NCI-H146 treated with DMSO at 0.1 percent for 48 hours (cell line): ENCODE measurements around the gene AQP9.

Source experiments
- DNase-seq: peaks from one replicate; lab custom pipeline; 2025; ENCODE audit not compliant: unreplicated experiment; lab: John Stamatoyannopoulos, UW

Gene AQP9

DNA sequence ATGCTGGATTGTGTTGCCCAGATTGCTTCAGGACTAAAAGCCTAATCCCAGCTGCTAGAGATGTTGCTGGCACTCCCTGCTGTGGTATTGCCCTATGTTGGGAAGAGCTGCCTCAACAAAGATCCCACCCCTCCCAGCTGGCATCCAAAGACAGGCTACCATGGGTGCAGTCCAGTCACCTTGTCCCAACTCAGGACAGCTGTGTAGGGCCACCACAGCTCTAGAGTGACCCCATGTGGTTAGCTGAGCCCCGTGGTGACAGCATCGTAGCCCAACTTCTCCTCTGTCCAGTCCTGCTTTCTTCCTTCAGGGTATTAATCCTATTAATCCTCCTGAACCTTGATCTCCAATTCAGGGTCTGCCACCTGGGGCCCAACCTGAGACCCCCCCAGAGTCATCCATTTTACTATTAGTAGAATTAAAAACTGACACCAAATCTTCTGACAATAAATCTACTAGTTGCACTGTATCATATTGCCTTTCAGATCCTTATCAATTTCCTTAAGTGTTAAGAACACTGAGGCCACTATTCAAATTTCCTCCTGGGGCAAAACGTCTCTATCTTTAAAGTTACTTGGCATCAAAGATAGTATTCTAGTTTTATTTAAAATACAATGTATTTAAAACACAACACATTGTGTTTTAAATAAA lies 83.5 kb downstream of the AQP9 start:
- no peak for DNase-seq

DNA sequence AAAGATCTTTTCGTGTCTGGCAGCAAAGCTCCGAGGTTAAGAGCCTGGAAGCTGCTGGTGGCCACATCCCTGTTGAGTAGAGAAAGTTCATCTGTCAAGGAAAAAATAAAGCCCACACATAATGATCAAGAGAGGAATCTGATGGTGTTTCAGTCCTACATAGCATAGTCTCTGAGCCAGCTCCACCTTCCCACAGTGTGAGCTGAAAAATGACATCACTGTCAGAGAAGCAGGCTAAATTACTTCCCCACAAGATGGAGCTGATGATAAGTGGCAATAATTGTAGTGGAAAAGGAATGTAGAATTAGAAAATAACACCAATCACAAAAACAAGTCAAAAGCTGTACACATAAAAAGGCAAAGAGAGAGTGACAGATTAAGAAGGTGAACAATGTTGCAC lies 84.5 kb downstream of the AQP9 start:
- DNase-seq, result no peak

DNA sequence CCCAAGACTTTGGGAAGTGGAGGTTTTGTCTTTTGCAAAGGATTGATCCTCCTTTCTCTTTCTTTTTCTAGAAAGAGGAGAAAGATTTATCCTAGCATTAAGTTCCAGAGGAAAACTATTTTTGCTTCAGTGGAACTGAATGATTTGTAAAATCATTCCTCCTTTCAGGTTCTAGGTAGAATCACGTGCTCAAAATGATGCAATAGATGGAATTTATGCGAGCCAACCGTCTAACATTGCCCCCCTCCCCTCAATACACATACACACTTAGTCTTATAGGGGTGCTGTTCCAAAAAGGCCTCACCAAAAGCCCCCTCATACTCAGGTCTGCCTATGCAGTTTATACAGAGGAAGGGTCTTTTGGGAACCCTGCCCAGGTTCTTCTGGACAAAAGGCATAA lies 85.3 kb downstream of the AQP9 start:
- no peak for DNase-seq

DNA sequence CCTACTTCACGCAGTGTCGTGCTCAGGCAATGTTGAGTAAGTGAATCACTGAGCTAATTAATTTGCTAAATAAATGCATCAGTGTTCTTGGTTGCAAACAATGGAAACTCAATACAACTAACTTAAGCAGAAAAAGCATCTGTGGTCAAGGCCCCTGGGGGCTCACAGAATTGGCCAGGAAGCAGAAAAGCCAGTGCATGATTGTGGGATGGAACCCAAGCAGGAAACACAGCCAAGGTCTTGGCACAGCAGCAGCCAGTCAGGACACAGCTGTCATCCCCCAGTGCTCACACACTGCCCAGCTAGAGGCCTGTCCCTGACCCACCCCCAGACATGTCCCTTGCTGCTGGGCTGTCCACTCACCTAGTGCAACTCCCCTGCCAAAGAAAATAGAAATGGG lies 85.9 kb downstream of the AQP9 start:
- no peak for DNase-seq

DNA sequence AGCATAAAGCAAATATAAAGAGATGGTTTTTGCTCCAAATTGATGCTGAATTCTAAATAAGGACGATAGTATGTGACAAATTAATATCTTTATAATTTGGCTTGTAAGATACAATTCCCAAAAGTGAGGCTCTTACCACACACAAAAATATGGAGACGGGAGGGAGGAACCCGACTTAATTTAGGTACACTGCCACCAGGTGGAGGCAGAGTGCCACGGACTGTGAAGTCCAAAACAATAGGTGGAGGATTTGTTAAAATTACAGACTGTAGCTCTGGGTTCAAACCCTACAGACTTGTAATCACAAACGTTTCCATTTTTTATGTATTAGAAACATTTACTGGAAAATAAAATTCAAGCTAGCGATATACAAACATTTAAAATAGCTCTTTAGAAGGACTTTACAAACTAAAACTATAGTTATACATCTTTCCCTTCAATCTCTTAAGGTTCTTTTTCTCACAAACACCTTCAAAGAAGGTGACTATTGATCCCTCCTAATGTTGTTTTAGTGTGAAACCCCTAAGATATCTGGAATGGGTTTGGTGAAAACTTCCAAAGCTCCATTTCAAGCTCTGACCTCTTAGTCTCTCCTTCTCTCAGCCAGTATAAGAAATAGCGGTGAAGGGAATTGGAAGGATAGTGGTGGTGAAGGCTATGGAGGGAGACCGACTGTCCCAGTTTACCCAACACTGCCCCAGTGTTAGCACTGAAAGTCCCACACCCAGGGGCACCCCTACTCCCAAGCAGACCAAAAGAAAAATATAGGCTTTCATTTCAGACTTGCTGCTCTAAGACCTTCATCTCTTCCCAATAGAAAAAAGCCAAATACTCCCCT lies 89.7 kb downstream of the AQP9 start:
- no peak for DNase-seq

DNA sequence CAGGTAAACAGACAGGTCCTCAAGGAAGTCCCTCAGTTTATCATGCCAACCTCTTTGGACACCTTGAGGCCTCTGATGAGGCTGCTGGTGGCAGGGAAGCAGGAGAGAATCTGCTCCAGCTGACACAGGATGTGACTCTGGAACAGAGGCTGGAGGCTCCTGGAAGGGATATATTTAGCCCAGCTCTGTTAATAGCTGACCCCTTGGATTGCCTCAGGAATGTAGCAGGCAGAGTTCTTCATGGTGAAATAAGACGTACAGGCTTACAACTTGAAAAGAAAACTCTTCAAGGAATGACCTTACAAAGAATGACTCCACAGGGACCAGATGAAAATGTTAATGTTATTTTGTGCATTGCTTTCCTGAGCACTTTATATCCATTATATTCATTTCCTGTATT lies 90.5 kb downstream of the AQP9 start:
- DNase-seq, result no peak

DNA sequence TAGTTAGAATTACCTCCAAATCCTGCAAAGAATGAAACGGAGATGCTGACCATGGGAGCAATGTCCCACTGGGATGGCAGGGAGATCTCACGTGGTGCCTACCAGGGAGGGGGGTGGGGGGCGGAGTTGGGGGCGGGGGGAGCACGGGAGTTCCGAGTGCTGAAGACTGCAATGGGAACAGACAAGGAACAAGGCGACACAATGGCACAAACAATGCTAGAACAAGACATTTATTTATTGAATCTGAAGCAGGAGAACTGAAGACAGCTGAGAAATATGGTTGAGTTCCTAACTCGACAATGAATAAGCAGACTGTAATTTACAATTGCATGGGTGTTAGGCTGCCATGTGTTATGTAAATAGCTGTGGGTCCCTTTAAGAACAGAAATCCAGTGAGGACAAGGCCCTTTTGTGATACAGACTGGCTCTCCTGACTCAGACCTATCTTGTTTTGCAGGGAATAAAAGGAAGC lies 91.2 kb downstream of the AQP9 start:
- peak; percentile 5 for DNase-seq

DNA sequence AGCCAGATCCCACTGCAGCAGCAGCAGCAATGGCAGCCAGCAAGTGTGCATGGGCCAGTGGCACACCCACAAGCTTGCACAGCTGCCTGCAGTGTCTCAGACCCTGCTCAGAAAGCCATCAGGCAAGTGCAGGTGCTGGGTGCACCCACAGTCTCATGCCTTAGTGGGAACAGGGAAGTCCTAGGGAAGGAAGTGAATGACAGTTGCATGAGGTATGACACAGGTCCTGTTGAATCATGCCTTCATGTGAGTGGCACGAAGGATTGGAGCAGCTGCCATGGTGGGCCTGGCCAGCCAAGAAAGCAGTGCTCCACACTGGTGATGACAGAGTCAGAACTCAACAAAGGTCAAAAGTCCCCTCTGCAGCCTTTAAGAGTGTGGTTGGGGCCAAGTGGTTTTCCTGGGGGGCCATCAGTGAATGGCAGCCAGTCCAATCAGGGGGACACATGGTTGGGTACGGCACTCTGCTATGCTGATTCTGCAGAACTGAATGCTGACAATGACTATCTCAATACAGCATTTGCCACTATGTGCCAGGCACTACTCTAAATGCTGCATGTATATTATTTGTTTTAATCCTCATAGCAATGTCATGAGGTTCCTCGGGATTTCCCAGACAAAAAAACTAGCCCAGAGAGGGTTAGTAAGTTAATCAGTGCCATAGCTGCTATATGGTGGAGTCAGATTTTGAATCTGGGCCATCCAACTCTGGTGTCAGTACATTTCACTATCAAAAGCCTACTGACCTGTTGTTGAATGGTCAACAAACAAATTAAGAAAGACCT lies 94.3 kb downstream of the AQP9 start:
- DNase-seq, result no peak

DNA sequence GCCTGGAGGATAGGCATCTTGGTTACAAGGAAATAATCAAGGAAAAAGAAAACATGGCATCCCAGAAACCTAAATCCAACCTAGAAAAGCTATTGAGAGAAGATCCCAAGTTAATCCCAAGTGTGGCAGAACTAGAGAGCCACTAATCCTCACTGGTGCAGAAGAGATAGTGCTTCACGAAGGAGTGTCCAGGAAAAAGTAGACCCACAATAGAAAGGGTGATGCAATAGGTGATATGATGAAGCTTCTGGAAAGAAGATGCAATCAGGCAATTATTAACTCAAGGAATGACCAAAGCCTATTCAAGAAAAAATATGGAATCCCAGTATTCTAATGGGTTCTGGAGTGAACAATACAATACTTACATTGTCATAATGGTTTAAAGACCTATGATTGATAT lies 95.2 kb downstream of the AQP9 start:
- DNase-seq, result no peak
